PC-9 (cell line): ENCODE results near the gene TREH. TPM values are rescaled to one million over a fixed set of nuclear protein-coding genes. Genes with fewer than 3 reads are reported as not detected.

Experiments used
- BruUV-seq: library from RNA; stranded (reverse); fragments of 400-500 nt; replicated peaks from 2 replicates; lab custom pipeline; 2021; lab: Mats Ljungman, UMichigan
- CTCF ChIA-PET: fragments of 300-600 bp; sonication (Branson Sonifier 250); formaldehyde crosslinking; loops from one replicate; lab custom pipeline; 2022; ENCODE audit warnings: antibody characterized with exemption; lab: Charles Lee
- POLR2A ChIA-PET: fragments of 300-600 bp; sonication (Branson Sonifier 250); formaldehyde crosslinking; loops from one replicate; lab custom pipeline; 2022; ENCODE audit warnings: antibody characterized with exemption; ENCODE audit not compliant: unreplicated experiment; lab: Charles Lee
- DNase-seq, 2 experiments: peaks; one replicate each; pipeline versions ENCODE4 v3.0.0 to v3.0.0-alpha.2; 2015 to 2022; ENCODE audit warnings: mixed read lengths in 1 of 2
- H2AFZ ChIP-seq: fragments of 200-600 bp; sonication (generic); 2 replicates; pipeline ENCODE4 v1.8.1; 2017; ENCODE audit warnings: antibody characterized with exemption
- H3F3A ChIP-seq: fragments of 200-600 bp; sonication (generic); 2 replicates; pipeline ENCODE4 v1.8.1; 2017; ENCODE audit warnings: antibody characterized with exemption, mild to moderate bottlenecking, low read depth; ENCODE audit not compliant: insufficient read depth
- H3K27ac ChIP-seq: fragments of 200-600 bp; sonication (generic); 2 replicates; pipeline ENCODE4 v1.6.1; 2016; ENCODE audit warnings: mixed run types
- H3K27me3 ChIP-seq: fragments of 200-600 bp; sonication (generic); 2 replicates; pipeline ENCODE4 v1.6.1; 2016; ENCODE audit warnings: low read depth, mixed run types; ENCODE audit not compliant: insufficient read depth
- H3K36me3 ChIP-seq: fragments of 200-600 bp; sonication (generic); 2 replicates; pipeline ENCODE4 v1.6.1; 2016; ENCODE audit warnings: low read depth, mixed run types
- H3K4me1 ChIP-seq: fragments of 200-600 bp; sonication (generic); replicated peaks from 2 replicates; pipeline ENCODE4 v1.6.1; 2016; ENCODE audit warnings: mixed run types; ENCODE audit not compliant: insufficient read depth
- H3K4me2 ChIP-seq: fragments of 200-600 bp; sonication (generic); 2 replicates; pipeline ENCODE4 v1.6.1; 2017; ENCODE audit warnings: mixed run types
- H3K4me3 ChIP-seq: fragments of 200-600 bp; sonication (generic); 2 replicates; pipeline ENCODE4 v1.6.1; 2016; ENCODE audit warnings: mixed run types
- H3K79me2 ChIP-seq: fragments of 200-600 bp; sonication (generic); 2 replicates; pipeline ENCODE4 v1.6.1; 2017; ENCODE audit warnings: low read depth, mixed run types
- H3K9me2 ChIP-seq: fragments of 200-600 bp; sonication (generic); 2 replicates; pipeline ENCODE4 v1.8.1; 2017; ENCODE audit warnings: mild to moderate bottlenecking; ENCODE audit not compliant: insufficient read depth
- H3K9me3 ChIP-seq: fragments of 200-600 bp; sonication (generic); 2 replicates; pipeline ENCODE4 v1.8.1; 2016; ENCODE audit warnings: low read depth; ENCODE audit not compliant: insufficient read depth
- H4K20me1 ChIP-seq: fragments of 200-600 bp; sonication (generic); 2 replicates; pipeline ENCODE4 v1.8.1; 2017; ENCODE audit not compliant: insufficient read depth
- EZH2 ChIP-seq: fragments of 200-600 bp; sonication (generic); IDR thresholded peaks from 2 replicates; pipeline ENCODE4 v1.8.0; 2017; ENCODE audit warnings: antibody characterized with exemption, low read depth
- intact Hi-C: fragments of 100-400 bp; cut with micrococcal nuclease; formaldehyde crosslinking; loops from one replicate; pipeline ENCODE4 v1.10.0; 2022; ENCODE audit not compliant: unreplicated experiment
- total RNA-seq: library from RNA; stranded (reverse); gene quantifications from 2 replicates; pipeline ENCODE4 v1.2.3, GENCODE V29; 2021
- TF ChIP-seq, protein P1 (sequence below): fragments of 200-600 bp; sonication (generic); conservative IDR thresholded peaks from 2 replicates; pipeline ENCODE4 v1.6.1; 2017; ENCODE audit warnings: mixed run types, antibody characterized with exemption, mild to moderate bottlenecking, moderate library complexity

Gene TREH
- total RNA-seq, 1 experiment from 2014 or later = not detected

DNA sequence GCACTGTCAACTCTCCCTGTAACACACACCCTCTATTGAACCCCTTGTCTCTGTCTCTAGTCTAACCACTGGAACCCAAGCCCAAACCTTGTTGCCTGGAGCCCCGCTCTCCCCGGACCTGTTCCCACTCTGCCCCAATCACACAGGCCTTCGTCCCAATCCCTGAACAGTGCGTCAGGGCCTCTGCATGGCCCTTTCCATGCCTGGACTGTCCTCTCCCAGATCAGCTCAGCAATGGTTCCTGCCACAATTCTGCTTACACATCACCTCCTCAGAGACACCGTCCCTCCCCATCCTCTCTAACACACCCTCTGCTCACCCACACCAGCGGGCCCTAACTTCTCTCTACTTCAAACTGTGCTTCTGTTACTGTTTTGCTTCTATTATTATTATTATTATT is 1.5 kb downstream of the TREH start:
- no peaks in the 10 kb centered on the region for H3F3A ChIP-seq
- no peaks in the 10 kb centered on the region for H3K9me2 ChIP-seq
- no peaks in the 10 kb centered on the region for H3K4me1 ChIP-seq
- POLR2A ChIA-PET = no interaction called here
- no peak for DNase-seq
- CTCF ChIA-PET = no interaction called here
- TF ChIP-seq EZH2 = no peak
- TF ChIP-seq, protein P1, sequence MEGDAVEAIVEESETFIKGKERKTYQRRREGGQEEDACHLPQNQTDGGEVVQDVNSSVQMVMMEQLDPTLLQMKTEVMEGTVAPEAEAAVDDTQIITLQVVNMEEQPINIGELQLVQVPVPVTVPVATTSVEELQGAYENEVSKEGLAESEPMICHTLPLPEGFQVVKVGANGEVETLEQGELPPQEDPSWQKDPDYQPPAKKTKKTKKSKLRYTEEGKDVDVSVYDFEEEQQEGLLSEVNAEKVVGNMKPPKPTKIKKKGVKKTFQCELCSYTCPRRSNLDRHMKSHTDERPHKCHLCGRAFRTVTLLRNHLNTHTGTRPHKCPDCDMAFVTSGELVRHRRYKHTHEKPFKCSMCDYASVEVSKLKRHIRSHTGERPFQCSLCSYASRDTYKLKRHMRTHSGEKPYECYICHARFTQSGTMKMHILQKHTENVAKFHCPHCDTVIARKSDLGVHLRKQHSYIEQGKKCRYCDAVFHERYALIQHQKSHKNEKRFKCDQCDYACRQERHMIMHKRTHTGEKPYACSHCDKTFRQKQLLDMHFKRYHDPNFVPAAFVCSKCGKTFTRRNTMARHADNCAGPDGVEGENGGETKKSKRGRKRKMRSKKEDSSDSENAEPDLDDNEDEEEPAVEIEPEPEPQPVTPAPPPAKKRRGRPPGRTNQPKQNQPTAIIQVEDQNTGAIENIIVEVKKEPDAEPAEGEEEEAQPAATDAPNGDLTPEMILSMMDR = no peak
- H3K4me2 ChIP-seq = no peak overlapping the region
- H3K27ac ChIP-seq = no peak overlapping the region
- H3K27me3 ChIP-seq = no peaks in the 10 kb centered on the region
- no peaks in the 10 kb centered on the region for H3K36me3 ChIP-seq
- no peaks in the 10 kb centered on the region; the same call in 1 of the 2 replicates for H3K9me3 ChIP-seq
- H2AFZ ChIP-seq = no peak overlapping the region
- intact Hi-C loops = no loop called here
- H3K79me2 ChIP-seq = no peaks in the 10 kb centered on the region
- BruUV-seq = no TSS peak
- no peaks in the 10 kb centered on the region for H4K20me1 ChIP-seq
- no peak overlapping the region for H3K4me3 ChIP-seq

DNA sequence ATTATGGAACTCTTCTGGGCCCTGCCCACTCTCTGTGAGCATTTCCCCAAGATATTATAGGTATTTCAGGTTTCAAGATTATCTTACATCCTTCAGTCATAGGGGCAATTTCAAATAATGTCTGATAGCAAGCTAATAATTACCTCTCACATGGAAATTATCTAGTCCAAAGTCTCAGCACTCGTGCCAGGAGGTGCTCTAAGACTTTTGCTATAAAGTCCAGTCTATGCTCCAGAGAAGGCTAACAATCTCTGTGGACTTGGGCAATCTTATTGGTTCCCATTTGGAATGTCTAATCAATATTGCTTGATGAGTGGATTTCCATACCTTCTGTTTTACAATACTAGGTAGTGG is 5.4 kb downstream of the TREH start:
- no TSS peak for BruUV-seq
- H3K4me1 ChIP-seq = 0 out of 2 replicates have a peak, but pooled peaks cover 5% of the 10 kb centered on the region
- ChIA-PET CTCF (interaction anchor here (0.7 kb wide), 1 partner anchor 274 kb away, joined by 3 read pairs; no protein-coding TSS in a partner anchor), POLR2A (no interaction called here)
- DNase-seq = no peak
- H3K4me2 ChIP-seq = no peak overlapping the region
- peaks cover 4% of the 10 kb centered on the region; the same call in 1 of the 2 replicates for H3K27me3 ChIP-seq
- H3K9me3 ChIP-seq = no peaks in the 10 kb centered on the region; the same call in 1 of the 2 replicates
- no peaks in the 10 kb centered on the region for H3K36me3 ChIP-seq
- H2AFZ ChIP-seq = no peak overlapping the region
- H3K4me3 ChIP-seq = no peak overlapping the region
- H3K9me2 ChIP-seq = no peaks in the 10 kb centered on the region
- H4K20me1 ChIP-seq = no peaks in the 10 kb centered on the region
- H3F3A ChIP-seq = no peaks in the 10 kb centered on the region
- no peak overlapping the region for H3K27ac ChIP-seq
- no peaks in the 10 kb centered on the region for H3K79me2 ChIP-seq
- intact Hi-C loops = no loop called here
- no peak for TF ChIP-seq EZH2
- TF ChIP-seq, protein P1 = no peak

DNA sequence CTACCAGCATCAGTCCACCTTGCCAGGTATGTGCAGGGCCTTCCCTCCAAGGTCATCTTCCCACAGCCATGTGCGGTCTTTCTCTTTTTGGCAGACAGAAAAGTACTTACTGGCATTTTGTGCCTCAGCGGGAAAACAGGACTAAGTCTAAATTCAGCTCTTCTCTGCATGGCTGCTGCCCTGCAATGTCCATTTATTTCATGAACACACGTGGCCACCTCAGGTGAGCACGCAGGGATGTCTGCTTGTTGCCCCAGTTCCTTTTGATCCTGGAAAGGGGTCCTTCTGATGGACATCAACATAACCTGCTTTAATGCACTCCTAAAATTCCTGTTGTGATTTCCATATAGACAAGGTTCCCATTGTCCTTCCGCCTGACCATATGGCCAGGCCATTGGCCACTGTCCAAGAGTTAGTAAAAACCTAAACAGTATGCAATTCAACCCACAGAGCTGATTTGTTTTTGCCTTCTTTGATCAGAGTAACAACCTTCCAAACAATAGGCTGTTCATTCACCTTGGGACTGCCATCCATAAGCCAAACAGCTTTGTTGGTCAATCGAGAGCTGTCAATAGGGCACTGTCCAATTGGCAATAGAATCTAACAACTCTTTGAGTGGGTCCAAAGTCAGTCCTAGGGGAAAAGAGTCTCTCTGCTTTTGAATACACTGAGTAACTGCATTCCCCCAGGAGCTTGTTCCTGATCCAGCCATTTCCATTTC is 5.9 kb downstream of the TREH start:
- Histone ChIP-seq H3K79me2 (no peaks in the 10 kb centered on the region), H3K27ac (no peak overlapping the region), H2AFZ (no peak overlapping the region), H3K27me3 (peaks cover 4% of the 10 kb centered on the region; the same call in 1 of the 2 replicates), H3K4me3 (no peak overlapping the region), H3F3A (no peaks in the 10 kb centered on the region), H3K9me2 (no peaks in the 10 kb centered on the region), H3K9me3 (no peaks in the 10 kb centered on the region; the same call in 1 of the 2 replicates), H4K20me1 (no peaks in the 10 kb centered on the region), H3K4me2 (no peak overlapping the region), H3K4me1 (0 out of 2 replicates have a peak, but pooled peaks cover 5% of the 10 kb centered on the region), H3K36me3 (no peaks in the 10 kb centered on the region)
- intact Hi-C loops = no loop called here
- ChIA-PET CTCF (interaction anchor here (0.7 kb wide), 1 partner anchor 275 kb away, joined by 3 read pairs; no protein-coding TSS in a partner anchor), POLR2A (no interaction called here)
- no TSS peak for BruUV-seq
- DNase-seq = peak in 1 of 2 experiments; percentile 29
- TF ChIP-seq, protein P1 = no peak
